HG03097 (cell line): ENCODE measurements around the gene OLFML2B.
"Not testable (repeated sequence)": the region's sequence is repeated elsewhere in the genome, so short reads cannot be mapped to it uniquely, and the experiment has no call there.

Experiments
- ATAC-seq: cut with Tn5 transposase; IDR thresholded peaks from one replicate; pipeline ENCODE4 v1.9.1; 2021; ENCODE audit not compliant: unreplicated experiment, low FRiP score

The OLFML2B gene

DNA sequence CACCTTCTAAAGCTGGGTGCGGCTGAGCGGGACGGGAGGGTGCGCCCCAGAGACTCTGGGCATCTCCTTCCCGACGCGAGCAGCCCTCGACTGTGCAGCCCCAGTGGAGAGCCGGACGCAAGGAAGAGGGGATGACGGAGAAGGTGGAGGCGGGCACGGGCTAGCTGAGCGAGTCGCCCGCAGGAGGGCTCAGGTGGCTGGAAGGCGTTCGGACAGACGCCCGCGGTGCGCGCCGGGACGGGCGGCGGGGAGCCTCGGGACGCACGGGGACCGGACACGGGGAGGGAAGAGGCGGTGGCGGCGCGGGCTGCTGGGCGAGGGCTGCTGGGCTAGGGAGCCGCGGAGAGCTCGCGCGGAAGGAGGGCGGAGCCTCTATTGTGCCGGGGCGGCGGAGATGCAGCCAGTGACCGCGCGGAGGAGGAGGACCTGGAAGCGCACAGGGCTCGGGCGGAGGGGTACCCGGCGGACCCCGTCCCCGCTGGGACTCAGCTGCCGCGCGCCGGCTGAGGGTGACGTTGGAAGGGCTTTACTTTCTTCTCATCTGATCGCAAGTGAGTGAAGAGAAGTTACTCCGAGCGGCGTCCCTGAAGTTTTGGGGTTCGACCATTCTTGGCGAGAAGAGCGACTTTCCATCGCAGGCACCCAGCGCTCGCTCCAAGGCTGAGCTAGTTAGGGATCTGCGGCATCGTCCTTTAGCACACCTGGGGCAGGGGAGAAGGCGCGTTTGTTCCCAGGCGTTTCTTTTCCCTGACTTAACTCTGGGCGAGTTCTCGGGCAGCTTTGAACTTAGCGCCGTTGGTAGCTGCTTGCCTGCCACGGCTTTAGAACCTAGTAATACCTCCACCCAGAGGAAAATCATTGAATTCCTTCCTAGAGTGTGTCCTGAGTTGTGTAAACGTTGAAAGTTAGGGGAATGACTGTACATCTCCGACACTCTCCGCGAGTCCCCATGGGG lies at the start of gene OLFML2B:
Gene OLFML2B, minus strand, starts transcription at position 323 of the 955 bp plus-strand sequence. CDS start 439 bp downstream, outside the sequence.
- ATAC-seq: no peak

DNA sequence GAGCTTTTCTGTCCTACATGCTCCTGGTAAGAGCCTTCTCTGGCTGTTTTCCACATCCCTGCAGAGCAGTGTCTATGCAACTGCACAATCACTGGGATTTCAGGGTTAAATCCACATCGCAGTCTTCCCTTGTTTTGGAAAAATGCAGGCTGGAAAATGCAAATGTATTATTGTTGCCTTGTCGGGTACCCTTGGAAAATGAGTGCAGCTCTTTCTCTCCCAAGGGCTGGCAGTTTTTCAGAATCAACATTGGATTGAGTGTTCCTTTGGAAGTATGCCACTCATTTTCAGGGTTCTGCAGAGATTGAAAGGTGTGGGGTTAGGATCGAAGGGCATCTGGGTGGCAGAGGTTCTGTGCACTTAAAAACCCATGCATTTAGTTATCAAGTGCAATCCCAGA lies 49.1 kb upstream of the OLFML2B start:
- no peak for ATAC-seq

DNA sequence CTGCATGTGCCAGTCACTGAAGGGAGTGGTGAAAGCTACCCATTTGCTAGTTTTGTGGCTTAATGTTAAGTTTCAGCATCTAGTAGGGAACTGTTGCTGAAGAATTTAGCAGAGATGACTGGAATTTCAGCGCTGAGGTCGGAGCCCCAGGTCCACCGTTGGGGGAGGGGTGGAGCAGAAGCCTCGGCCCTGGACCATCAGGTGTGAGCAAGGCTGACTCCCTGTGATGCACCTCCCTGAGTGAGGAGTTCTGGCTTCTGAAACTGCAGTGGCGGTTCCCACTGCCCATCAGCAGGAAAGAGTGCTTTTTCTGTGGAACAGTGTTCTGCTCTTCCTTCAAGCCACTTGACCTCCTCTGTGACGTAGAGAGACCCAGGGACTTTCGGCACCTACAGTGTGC lies 47.2 kb upstream of the OLFML2B start:
- no peak for ATAC-seq

DNA sequence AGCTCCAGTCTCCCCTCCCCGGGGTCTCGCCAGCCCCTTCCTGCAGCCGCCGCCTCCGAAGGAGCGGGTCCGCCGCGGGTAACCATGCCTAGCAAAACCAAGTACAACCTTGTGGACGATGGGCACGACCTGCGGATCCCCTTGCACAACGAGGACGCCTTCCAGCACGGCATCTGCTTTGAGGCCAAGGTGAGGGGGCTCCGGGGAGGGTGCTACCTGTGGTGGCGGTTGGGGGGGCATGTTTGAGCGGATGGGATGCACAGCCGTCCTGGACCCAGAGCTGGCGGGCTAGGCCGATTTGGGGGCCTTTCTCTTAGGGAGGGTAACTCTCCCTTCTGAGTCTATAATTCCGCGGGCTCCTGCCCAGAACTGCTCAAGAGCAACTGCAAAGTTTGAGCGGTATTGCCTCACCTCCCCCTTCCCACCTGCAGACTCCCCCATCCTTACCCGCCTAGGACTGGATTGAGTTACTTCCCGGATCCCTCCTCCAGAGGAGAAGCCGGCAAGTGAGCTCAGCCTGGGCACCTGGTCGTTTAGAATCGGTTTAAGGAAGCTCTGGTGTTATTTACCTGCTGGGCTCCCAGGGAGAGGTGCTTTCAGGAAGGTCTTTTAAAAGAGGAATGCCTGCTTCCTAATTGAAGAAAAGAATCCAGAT lies 46.6 kb upstream of the OLFML2B start:
- ATAC-seq: no peak

DNA sequence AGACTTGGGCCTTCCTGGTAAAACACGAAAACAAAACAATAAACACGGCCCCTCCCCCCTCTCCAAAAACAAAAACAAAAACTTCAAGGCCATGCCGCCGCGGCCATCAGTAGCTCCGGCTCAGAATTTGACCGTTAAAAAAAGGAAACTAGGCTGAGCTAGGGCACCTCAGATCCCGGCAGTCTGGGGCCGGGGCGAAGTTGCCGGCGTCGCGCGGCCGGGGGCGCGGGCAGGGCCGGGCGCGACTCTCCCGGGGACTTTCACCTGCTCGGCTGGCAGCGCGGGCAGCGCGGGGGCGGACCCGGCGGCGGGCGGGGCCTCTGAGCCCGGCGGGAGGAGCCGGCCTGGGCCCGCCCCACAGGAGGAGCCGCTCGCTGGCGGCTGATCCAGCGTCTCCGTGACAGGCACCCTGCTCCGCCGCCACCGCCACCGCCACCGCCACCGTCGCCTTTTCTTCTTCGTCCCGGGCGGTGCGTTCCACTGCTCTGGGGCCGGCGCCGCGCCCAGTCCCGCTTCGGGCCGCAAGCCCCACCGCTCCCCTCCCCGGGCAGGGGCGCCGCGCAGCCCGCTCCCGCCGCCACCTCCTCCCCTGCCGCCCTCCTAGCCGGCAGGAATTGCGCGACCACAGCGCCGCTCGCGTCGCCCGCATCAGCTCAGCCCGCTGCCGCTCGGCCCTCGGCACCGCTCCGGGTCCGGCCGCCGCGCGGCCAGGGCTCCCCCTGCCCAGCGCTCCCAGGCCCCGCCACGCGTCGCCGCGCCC lies 45.8 kb upstream of the OLFML2B start, which contains the start of gene NOS1AP:
Gene NOS1AP, plus strand, starts transcription at position 358 of the 760 bp plus-strand sequence. CDS start 487 bp downstream, outside the sequence.
- ATAC-seq: peak; percentile 94

DNA sequence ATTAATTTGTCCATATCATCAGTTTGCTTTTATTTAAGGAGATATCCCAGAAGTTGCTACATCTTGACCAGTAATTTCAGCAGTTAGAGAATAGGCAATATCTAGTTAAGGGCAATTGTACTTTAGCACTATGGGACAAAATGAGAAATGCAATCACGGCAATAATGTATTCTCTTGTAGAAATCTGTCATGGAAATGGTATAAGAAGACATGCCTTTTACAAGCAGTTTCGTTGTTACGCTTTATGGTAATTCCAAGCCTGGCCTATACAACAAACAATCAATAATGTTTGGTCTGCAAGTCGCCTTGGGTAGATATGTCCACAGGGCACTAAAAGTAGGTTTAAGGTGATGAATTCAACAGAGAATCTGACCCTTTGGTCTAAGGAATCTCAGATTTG lies 44.6 kb upstream of the OLFML2B start:
- ATAC-seq: no peak

DNA sequence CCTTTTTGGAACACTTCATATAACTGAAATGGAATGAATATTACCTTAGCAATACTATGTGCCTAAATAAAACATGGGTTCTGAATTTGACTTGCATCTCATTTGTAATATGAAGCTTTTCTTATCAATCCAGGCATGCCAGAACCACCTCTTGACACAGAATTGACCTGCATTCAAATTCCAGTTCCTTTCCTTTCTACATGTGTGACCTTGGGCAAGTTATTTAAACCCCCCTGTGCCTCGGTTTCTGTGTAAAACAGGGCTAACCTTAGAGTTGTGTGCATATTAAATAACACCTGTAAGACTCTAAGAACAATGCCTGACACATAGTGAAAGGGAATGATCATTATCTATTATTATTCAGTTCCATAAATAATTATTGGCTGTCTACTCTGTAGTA lies 43.8 kb upstream of the OLFML2B start:
- no peak for ATAC-seq

DNA sequence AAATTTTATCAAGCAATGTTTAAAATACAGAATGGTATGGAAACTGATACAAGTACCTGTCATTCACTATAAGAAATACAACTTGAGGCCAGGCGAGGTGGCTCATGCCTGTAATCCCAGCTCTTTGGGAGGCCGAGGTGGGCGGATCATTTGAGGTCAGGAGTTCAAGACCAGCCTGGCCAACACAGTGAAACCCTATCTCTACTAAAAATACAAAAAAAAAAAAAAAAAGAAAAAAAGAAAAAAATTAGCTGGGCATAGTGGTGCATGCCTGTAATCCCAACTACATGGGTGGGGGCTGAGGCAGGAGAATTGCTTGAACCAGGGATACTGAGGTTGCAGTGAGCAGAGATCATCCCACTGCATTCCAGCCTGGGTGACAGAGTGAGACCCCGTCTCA lies 43.2 kb upstream of the OLFML2B start:
- ATAC-seq: not testable (repeated sequence)

DNA sequence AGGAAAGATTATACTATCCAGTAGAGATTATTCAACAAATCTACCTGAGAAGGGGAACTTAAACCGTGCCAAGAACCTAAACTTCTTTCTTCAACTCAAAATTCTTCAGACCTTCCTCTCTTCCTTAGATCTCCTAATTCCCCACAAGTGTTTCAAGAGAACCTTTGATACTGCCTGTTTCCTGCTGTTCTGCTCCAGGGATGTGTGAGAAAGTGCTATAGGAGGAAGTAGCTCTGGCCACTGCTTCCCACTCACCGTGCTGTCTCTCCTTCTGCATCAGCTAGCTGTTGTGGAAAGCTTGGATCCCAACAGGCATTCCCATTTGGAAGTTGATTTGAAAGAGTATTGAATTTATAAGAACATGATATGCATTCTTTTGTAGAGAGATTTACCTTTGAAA lies 41.3 kb upstream of the OLFML2B start:
- ATAC-seq: no peak

DNA sequence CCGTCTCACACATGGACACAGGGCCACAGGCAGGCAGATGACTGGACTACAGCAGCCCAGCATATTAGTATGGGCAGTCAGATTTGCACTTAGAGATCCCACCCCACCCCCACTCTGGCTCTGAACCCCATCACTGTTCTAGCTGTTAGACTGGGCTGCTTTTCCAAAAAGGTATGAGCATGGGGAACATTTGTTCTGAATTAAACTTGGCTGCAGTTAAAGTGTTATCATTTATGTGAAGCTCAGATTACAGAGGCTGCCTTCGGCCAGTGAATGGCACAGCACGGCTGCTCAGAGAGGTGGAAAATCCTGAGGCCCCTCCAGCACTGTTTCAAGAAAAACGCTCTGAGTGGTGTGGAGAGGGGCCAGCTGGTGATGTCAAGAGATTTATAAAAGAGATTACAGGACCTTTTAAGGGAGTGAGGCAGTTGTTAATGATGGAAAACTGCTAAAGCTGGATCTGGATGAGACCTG lies 38.9 kb upstream of the OLFML2B start:
- ATAC-seq: no peak

DNA sequence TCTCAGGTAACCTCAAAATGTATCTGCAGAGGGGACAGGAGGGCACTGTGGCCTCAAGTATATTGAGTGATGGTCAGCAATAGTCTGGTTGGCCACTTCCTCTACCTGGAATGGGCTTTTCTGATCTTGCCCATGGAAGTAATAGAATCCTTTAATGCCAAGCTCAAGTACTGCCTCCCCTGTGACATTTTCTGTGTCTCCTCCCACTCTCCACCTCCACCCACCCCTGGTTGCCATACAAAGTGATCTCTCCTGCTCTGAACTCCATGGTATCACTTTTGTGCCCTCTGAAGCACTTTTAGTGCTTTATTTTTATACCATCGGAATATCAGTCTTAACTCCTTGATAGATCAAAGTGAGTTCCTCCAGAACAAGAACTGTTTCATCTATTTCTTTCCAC lies 36.6 kb upstream of the OLFML2B start:
- no peak for ATAC-seq

DNA sequence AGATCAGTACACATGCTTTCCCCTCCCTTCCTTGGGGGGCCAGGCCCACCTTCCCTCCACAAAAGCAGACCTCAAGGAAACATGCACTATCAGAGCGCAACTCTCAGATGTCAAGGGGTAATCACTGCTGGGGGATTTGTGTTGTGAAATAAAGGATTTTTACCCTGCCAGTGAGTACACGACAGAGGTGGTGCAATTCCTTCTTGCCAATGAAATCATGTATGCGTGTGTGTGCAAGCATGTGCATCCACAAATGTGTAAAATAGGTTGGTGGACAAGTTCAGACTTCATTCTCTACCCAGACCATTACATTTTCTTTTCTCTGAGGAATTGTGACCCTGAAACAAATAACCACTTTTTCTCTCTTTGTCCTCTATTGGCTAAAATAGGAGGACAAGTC lies 36.1 kb upstream of the OLFML2B start:
- no peak for ATAC-seq

DNA sequence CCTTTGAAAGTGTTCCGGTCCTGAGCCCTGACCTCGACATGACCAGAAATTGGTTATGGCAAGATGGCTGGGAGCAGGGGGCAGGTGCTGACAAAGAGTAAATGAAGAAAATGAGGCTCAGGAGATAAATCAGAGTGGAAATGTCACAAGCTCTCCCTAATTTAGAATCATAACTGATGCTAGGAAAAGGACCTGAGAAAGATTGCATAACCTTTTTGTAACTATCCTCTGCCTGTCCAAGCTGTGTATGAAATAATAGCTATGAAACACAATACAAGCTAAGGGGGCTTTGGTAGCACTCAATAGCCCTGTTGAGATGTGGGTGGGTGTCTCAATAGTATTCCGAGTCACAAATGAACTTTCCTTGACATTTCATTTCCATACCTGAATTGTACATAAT lies 32.9 kb upstream of the OLFML2B start:
- no peak for ATAC-seq

DNA sequence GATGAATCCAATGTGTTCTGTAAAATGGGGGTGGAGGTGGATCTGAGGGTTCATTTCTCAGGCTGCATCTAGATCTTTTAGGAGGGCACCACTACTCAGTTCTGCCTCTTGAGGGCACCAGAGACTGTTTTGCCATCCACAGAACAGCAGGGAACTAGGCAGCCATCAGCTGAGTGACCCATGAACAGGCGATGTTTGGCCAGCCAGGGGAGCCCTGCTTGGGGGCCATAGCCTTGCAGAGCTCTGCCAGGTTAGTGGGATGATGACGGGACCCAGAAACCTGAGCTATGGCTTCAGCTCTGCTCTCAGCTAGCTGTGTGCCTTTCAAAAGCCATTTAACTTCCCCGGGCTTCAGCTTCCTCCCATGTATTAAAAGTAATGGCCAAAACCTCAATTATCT lies 32.4 kb upstream of the OLFML2B start:
- ATAC-seq: no peak

DNA sequence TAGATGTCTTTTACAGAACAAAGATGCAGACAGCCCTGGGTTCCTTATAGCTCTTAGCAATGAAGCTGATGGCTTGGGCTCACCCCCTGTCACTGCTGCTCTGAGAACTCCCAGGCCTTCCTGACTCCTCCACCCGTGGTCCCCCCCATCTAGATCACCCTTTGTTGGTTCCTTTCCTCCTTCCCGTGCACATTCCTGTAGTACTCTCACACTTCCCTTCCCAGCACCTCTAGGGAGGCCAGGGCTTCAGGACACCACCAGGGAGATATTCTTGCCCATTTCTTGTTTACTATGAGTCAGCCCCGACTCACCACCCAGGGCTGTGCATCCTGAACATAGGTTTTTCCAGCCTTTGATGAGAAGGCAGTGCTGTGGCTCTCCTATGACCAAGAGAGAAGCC lies 31.4 kb upstream of the OLFML2B start:
- no peak for ATAC-seq

DNA sequence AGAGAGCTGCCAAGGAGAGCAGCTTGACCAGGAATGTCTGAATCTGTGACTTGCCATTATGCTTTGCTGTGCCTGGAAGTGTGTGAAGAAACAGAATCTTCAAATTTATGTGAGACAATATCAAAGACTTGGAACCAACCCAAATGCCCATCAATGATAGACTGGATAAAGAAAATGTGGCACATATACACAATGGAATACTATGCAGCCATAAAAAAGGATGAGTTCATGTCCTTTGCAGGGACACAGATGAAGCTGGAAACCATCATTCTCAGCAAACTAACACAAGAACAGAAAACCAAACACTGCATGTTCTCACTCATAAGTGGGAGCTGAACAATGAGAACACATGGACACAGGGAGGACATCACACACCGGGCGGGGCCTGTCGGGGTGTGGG lies 30.3 kb upstream of the OLFML2B start:
- ATAC-seq: not testable (repeated sequence)

DNA sequence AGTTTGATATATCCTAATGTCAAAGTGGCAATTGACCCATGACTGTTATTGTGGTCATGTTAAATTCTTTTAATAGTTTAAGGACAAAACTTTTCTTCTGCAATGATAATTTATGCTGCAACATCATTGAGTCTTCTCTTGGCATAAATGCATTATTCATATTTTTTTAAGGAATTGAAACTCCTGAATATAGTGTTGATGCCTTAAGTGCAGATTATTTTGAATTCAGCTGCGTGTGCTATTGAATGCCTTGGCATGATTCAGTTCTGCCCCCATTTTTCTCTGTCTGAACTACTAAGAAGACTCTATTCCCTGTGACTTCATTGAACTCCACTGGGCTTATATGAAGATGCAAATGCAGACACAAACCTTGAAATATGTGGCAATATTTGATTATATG lies 23.3 kb upstream of the OLFML2B start:
- ATAC-seq: no peak

DNA sequence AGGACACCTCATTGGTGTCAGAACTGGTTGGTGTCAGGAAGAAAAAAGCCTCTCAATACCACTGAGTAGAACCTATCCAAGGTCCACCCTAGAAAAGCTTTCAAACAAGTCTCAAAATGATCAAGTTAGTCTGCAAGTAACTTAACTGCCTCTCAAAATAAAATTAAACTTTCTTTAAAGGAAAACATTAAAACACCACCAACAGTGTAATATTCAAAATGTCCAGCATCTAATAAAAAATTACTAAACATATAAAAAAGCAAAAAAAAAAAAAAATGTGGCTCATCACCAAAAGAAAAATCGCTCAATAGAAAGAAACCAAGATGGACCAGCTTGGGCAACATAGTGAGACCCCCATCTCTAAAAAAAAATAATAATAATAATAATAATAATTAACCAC lies 18.7 kb upstream of the OLFML2B start:
- no peak for ATAC-seq

DNA sequence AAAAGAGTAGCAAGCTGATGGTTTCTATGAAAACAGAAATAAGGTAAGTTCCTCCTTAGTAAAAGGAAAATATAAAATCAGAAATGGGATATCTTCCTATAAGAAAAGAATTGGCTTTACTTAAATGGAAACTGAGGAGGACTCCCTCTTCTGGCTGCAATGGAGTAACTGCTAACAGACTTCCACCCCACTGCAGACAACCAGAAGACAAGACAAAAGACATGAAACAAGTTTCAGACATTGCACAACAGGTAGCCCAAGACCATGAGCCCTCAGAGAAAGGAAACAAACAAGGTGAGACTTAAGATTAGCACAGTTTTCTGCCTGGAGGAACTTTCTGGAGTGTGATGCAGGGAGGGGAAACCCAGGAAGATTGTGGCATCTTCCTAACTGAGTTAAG lies 17.0 kb upstream of the OLFML2B start:
- no peak for ATAC-seq

DNA sequence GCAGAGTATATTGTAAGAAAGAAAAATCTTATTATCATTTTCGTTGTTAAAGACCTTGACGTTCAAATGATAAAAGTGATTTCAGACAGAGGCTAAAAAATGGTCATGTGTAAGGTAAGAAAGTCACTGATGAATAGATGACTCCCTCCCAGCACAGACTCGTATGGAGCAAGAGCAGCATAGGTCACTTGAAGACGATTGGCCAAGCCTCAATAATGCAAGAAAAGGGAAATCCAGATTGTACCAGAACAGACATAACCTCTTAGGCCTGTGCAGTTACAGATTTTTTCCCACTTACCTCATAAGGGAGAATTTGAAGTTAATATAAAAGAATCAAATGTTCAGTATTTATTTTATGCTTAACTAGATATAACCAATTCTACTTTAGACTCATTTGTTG lies 16.3 kb upstream of the OLFML2B start:
- no peak for ATAC-seq

DNA sequence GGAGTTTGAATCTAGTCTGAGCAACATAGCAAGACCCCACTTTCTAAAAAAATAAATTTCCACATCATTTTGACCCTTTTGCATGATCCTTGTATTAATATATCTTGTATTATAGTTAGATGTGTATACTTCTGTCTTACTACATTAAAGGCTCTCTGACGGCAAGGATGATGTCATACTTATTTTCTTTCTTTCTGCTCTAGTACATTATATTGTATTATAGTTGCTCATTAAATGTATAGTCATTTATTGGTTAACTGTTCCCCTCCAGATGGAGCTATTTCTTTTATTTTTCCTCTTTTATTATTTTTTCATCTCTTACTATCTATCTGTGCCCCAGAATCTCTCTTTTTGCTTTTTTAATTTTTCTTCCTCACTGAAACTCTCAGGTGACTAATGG lies 15.0 kb upstream of the OLFML2B start:
- no peak for ATAC-seq
